Fibroblast of pulmonary artery (primary cell): ENCODE measurements around the gene KCNH6.

Source experiments
- DNase-seq: peaks from one replicate; pipeline ENCODE4 v3.0.0-alpha.2; 2010; ENCODE audit warnings: low read depth
- H3K4me3 ChIP-seq: replicated peaks from 2 replicates; pipeline ENCODE4 v1.5.1; 2011; ENCODE audit warnings: low read depth, mild to moderate bottlenecking, control low read depth, low read length, moderate library complexity
- CTCF ChIP-seq: IDR thresholded peaks from 2 replicates; pipeline ENCODE4 v1.5.1; 2011; ENCODE audit warnings: mild to moderate bottlenecking, control low read depth, low read length, inconsistent platforms; ENCODE audit errors: missing control alignments

KCNH6 gene

DNA sequence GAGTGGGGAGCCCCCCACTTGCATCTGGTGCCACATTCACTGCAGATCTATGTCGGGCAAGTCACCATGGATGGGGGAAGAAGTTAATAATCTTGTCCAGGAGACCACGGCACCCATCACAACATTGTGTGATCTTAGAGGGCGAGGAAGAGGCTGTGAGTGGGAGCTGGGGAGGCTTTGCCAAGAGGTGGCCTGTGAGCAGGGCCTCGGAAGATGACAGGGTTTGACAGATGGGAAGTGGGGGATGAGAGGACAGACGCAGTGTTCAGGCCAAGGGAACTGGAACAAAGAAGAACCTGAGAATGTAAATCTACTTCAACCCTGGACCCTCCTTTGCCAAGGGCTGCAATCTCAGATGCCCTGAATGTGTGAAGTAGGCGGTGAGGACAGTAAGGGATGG lies 33.9 kb upstream of the KCNH6 start:
- TF ChIP-seq CTCF: no peak
- no peak overlapping the region for H3K4me3 ChIP-seq
- no peak for DNase-seq

DNA sequence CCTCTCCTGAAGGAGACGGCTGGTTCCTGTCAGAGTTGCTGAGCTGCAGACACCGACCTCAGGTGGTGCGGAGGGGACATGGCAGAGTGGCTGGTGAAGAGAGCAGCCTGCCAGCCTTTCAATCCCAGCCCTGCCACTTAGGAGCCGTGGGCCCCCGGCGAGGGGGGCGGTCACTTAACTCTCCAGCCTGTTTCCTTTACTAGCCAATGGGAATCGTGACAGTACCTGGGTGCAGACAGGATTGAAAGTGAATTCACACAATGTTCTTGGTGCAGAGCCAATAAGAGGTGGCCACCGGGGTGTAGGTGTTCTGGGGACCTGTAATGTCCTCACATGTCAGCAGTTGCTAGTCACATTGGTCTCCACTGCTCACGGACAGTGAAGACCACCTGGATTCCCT lies 32.8 kb upstream of the KCNH6 start:
- TF ChIP-seq CTCF: no peak
- DNase-seq: no peak

GRCh38 chr17:63490858-63491400 lies 32.2 kb upstream of the KCNH6 start:
- DNase-seq: no peak
- TF ChIP-seq CTCF: no peak
- no peak overlapping the region for H3K4me3 ChIP-seq

More for the DNA sequence above, 32.8 kb upstream of the KCNH6 start:
- no peak overlapping the region for H3K4me3 ChIP-seq

- no peak for TF ChIP-seq CTCF
- no peak for DNase-seq
- H3K4me3 ChIP-seq: no peak overlapping the region
Observed at GRCh38 chr17:63491413-63491812, 31.7 kb upstream of the KCNH6 start.

- H3K4me3 ChIP-seq: no peak overlapping the region
- TF ChIP-seq CTCF: no peak
- DNase-seq: no peak
Observed at GRCh38 chr17:63491977-63492618, 31.1 kb upstream of the KCNH6 start.

GRCh38 chr17:63492940-63493339 lies 30.2 kb upstream of the KCNH6 start:
- no peak for DNase-seq
- TF ChIP-seq CTCF: no peak
- no peak overlapping the region for H3K4me3 ChIP-seq

- TF ChIP-seq CTCF: no peak
- no peak overlapping the region for H3K4me3 ChIP-seq
- DNase-seq: no peak
Observed at GRCh38 chr17:63493411-63493810, 29.7 kb upstream of the KCNH6 start.
